Panc1 (cell line): ENCODE measurements around the gene SERPINB2. TPM values are rescaled to one million over a fixed set of nuclear protein-coding genes. Genes with fewer than 3 reads are reported as not detected.

Source experiments
- ATAC-seq: fragments of 200-7000 bp; cut with Tn5 transposase; 2 replicates; pipeline ENCODE4 v1.9.1; 2020; ENCODE audit warnings: mild to moderate bottlenecking, moderate library complexity
- BruUV-seq: library from RNA; stranded (reverse); fragments of 400-500 nt; replicated peaks from 2 replicates; lab custom pipeline; 2021; lab: Mats Ljungman, UMichigan
- CTCF ChIA-PET: fragments of 300-600 bp; sonication (Branson Sonifier 250); formaldehyde crosslinking; loops from one replicate; lab custom pipeline; 2022; ENCODE audit warnings: antibody characterized with exemption; lab: Charles Lee
- POLR2A ChIA-PET: fragments of 300-600 bp; sonication (Branson Sonifier 250); formaldehyde crosslinking; loops from one replicate; lab custom pipeline; 2022; ENCODE audit warnings: antibody characterized with exemption; lab: Charles Lee
- DNase-seq: peaks from one replicate; pipeline ENCODE4 v3.0.0-alpha.2; 2010; ENCODE audit warnings: low read depth, low spot score
- H3K27ac ChIP-seq: 2 replicates; pipeline ENCODE4 v1.5.1; 2011; ENCODE audit warnings: mild to moderate bottlenecking, low read length, inconsistent platforms
- H3K27me3 ChIP-seq: fragments of 200-500 bp; sonication (Bioruptor generic); 2 replicates; pipeline ENCODE4 v1.6.0; 2014; ENCODE audit warnings: low read length, inconsistent platforms; ENCODE audit not compliant: control insufficient read depth, insufficient read depth
- H3K36me3 ChIP-seq: fragments of 200-500 bp; sonication (Bioruptor generic); 2 replicates; pipeline ENCODE4 v1.5.1; 2014; ENCODE audit warnings: inconsistent platforms, mild to moderate bottlenecking, low read length, moderate library complexity; ENCODE audit not compliant: control insufficient read depth, insufficient read depth
- H3K4me1 ChIP-seq: 2 replicates; pipeline ENCODE4 v1.5.1; 2011; ENCODE audit warnings: inconsistent platforms, mild to moderate bottlenecking, low read length, moderate library complexity; ENCODE audit not compliant: control insufficient read depth, insufficient read depth
- H3K4me3 ChIP-seq, 2 experiments: 2 replicates each; pipeline ENCODE4 v1.5.1; 2011 to 2012; ENCODE audit warnings: low read depth in 2 of 2, low read length in 2 of 2, mild to moderate bottlenecking in 2 of 2, inconsistent platforms in 1 of 2, moderate library complexity in 1 of 2
- H3K9me3 ChIP-seq: fragments of 200-500 bp; sonication (Bioruptor generic); 2 replicates; pipeline ENCODE4 v1.5.1; 2014; ENCODE audit warnings: low read depth, mild to moderate bottlenecking, inconsistent platforms, low read length, moderate library complexity; ENCODE audit not compliant: control insufficient read depth, insufficient read depth
- CTCF ChIP-seq: fragments of 450-650 bp; IDR thresholded peaks from 2 replicates; pipeline ENCODE4 v1.5.1; 2017; ENCODE audit warnings: mild to moderate bottlenecking
- POLR2AphosphoS5 ChIP-seq: IDR thresholded peaks from 2 replicates; pipeline ENCODE4 v1.6.1; 2012; ENCODE audit warnings: mild to moderate bottlenecking, low read depth, low read length, moderate library complexity
- REST ChIP-seq, 2 experiments: IDR thresholded peaks; 2 replicates each; pipeline ENCODE4 v1.6.1; 2011 to 2012; ENCODE audit warnings: low read depth in 2 of 2, control low read depth in 1 of 2, low read length in 1 of 2, mild to moderate bottlenecking in 1 of 2, moderate library complexity in 1 of 2; ENCODE audit not compliant: insufficient read depth in 1 of 2
- SIN3A ChIP-seq: IDR thresholded peaks from 2 replicates; pipeline ENCODE4 v1.6.1; 2012; ENCODE audit warnings: low read depth, mild to moderate bottlenecking, low read length, moderate library complexity, borderline replicate concordance; ENCODE audit not compliant: insufficient read depth
- TCF7L2 ChIP-seq: IDR thresholded peaks from 2 replicates; pipeline ENCODE4 v1.6.1; 2011; ENCODE audit warnings: mild to moderate bottlenecking, low read depth, low read length, inconsistent platforms
- in situ Hi-C: cut with HindIII; loops from 2 replicates; pipeline ENCODE4 v1.10.0; 2016; ENCODE audit warnings: low sequenced_read_pairs, low pct_unique_long_range_greater_than_20kb
- intact Hi-C: fragments of 100-400 bp; cut with micrococcal nuclease; formaldehyde crosslinking; loops from one replicate; pipeline ENCODE4 v1.10.0; 2022; ENCODE audit not compliant: unreplicated experiment
- total RNA-seq: library from RNA; stranded (reverse); gene quantifications from one replicate; pipeline ENCODE4 v1.2.1, GENCODE V29; 2021; ENCODE audit not compliant: unreplicated experiment

SERPINB2 gene
- total RNA-seq, 1 experiment from 2014 or later, result not detected

GRCh38 chr18:63890237-63890949, 2.9 kb downstream of the SERPINB2 start:
- no peak overlapping the region for H3K27ac ChIP-seq
- in situ Hi-C loops (no loop called here), intact Hi-C loops (loop anchor here (5.0 kb wide), 2 partner anchors 87 to 102 kb away; no protein-coding TSS in a partner anchor)
- ATAC-seq, result no peak
- no peak for DNase-seq
- no peaks in the 10 kb centered on the region for H3K9me3 ChIP-seq
- H3K4me1 ChIP-seq, result no peaks in the 10 kb centered on the region
- TF ChIP-seq POLR2AphosphoS5 (no peak), CTCF (no peak), REST (IDR thresholded peaks at IDR 0.05; ENCODE audit: insufficient read depth in 1 of 2, low read depth in 2 of 2, low read length in 1 of 2) (no peak), TCF7L2 (no peak), SIN3A (no peak)
- POLR2A ChIA-PET, result no interaction called here
- CTCF ChIA-PET, result no interaction called here
- no peaks in the 10 kb centered on the region for H3K36me3 ChIP-seq
- H3K4me3 ChIP-seq, result no peak overlapping the region
- no TSS peak for BruUV-seq
- H3K27me3 ChIP-seq, result no peaks in the 10 kb centered on the region

GRCh38 chr18:63890950-63891304, 3.4 kb downstream of the SERPINB2 start:
- no TSS peak for BruUV-seq
- POLR2A ChIA-PET, result no interaction called here
- Histone ChIP-seq H3K27ac (no peak overlapping the region), H3K36me3 (no peaks in the 10 kb centered on the region), H3K27me3 (no peaks in the 10 kb centered on the region), H3K9me3 (no peaks in the 10 kb centered on the region), H3K4me1 (no peaks in the 10 kb centered on the region), H3K4me3 (no peak overlapping the region)
- CTCF ChIA-PET, result no interaction called here
- no peak for DNase-seq
- intact Hi-C loops, result loop anchor here (1.0 to 5.0 kb wide), 3 partner anchors 45 to 101 kb away; no protein-coding TSS in a partner anchor
- in situ Hi-C loops, result no loop called here
- ATAC-seq, result peak; percentile 87
- TF ChIP-seq POLR2AphosphoS5, result no peak
- peak; percentile 42 for TF ChIP-seq CTCF
- TF ChIP-seq REST (IDR thresholded peaks at IDR 0.05; ENCODE audit: insufficient read depth in 1 of 2, low read depth in 2 of 2, low read length in 1 of 2), result no peak
- no peak for TF ChIP-seq TCF7L2
- TF ChIP-seq SIN3A, result no peak
